ENCODE data around the gene PLEKHG2.
"Not testable (repeated sequence)": the region's sequence is repeated elsewhere in the genome, so short reads cannot be mapped to it uniquely, and the experiment has no call there.

The PLEKHG2 gene

GRCh38 chr19:39446365-39447084 lies 34.1 kb downstream of the PLEKHG2 start:
- no peaks in the 10 kb centered on the region for H3K27me3 ChIP-seq (ENCODE audit: insufficient read depth, low read depth)
- peaks cover 36% of the 10 kb centered on the region for H3K4me1 ChIP-seq (ENCODE audit: low read depth, poor library complexity, severe bottlenecking)
- H3K27ac ChIP-seq: peak overlapping the region; percentile 75; the same call in 1 of the 2 replicates
- H3K4me2 ChIP-seq: peak overlapping the region; percentile 72
- no peak overlapping the region for H3K4me3 ChIP-seq (IDR thresholded peaks at IDR 0.05; ENCODE audit: insufficient read depth, low read depth, low read length)
- no peaks in the 10 kb centered on the region; the same call in none of the 2 replicates for H4K20me1 ChIP-seq (ENCODE audit: insufficient read depth)
- peaks cover 66% of the 10 kb centered on the region for H3K79me2 ChIP-seq (ENCODE audit: insufficient read depth, low read depth)
- H2AFZ ChIP-seq (ENCODE audit: low read depth): no peak overlapping the region
- no peaks in the 10 kb centered on the region for H3K36me3 ChIP-seq (ENCODE audit: insufficient read depth)
- no peak for TF ChIP-seq CTCF (conservative IDR thresholded peaks at IDR 0.05; ENCODE audit: low read depth, low read length)
- H3K9ac ChIP-seq: peak overlapping the region; percentile 73

DNA sequence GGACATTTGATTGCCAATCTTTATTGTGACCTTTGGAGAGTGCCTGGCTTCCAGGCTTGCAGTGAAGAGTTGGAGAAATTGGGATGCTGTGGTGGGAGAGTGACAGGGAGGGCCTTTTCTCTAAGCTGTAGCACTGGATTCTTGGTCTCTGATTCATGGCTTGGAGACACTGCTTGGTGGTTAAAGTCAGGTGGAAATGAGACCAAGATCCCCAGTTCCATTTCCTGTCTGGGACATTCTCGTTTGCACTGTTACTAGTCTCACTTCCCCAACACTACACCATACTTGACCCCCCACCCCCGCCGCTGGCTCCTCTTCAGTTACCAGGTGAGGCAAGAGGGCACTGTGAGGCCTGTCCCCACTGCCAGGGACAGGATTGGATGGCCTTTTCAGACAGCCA lies 35.8 kb downstream of the PLEKHG2 start:
- Histone ChIP-seq H3K4me2 (peak overlapping the region; percentile 72), H3K27ac (peak overlapping the region; percentile 21; the same call in 1 of the 2 replicates), H3K27me3 (ENCODE audit: insufficient read depth, low read depth) (no peaks in the 10 kb centered on the region), H3K4me3 (IDR thresholded peaks at IDR 0.05; ENCODE audit: insufficient read depth, low read depth, low read length) (no peak overlapping the region), H3K9ac (no peak overlapping the region), H3K36me3 (ENCODE audit: insufficient read depth) (peaks cover 3% of the 10 kb centered on the region; the same call in 1 of the 2 replicates), H4K20me1 (ENCODE audit: insufficient read depth) (no peaks in the 10 kb centered on the region; the same call in none of the 2 replicates), H2AFZ (ENCODE audit: low read depth) (no peak overlapping the region), H3K4me1 (ENCODE audit: low read depth, poor library complexity, severe bottlenecking) (peaks cover 36% of the 10 kb centered on the region), H3K79me2 (ENCODE audit: insufficient read depth, low read depth) (peaks cover 78% of the 10 kb centered on the region)
- no peak for TF ChIP-seq CTCF (conservative IDR thresholded peaks at IDR 0.05; ENCODE audit: low read depth, low read length)

DNA sequence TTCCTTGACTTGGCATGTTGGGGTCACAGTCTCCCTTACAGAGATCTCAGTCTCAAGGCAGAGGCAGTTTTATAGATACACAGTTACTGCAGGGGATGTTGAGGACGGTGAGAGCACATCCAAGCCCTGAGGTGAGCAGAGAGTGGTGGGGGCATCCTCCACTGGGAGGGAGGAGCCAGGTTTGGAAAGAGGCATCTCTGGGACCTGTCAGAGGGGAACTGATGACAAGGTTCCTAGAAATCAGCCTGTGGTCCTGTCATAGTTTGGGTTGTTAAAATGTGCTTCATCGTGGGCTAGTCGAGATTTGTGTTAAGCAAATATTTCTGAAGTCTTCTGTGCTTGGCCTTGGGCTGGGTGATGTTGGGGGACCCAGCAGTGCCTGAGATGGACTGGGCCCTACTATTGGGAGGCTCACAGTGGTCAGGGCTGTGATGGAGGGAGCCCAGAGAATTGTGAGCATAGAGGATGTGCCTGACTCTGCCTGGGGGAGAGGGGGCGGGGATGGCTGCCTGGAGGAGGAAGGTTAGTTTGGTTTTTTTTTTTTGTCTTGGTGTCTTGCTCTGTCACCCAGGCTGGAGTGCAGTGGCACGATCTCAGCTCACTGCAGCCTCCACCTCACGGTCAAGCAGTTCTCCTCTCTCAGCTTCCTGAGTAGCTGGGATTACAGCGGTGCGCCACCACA lies 36.8 kb downstream of the PLEKHG2 start:
- no peak for TF ChIP-seq CTCF (conservative IDR thresholded peaks at IDR 0.05; ENCODE audit: low read depth, low read length)
- Histone ChIP-seq H3K27ac (no peak overlapping the region), H3K4me1 (ENCODE audit: low read depth, poor library complexity, severe bottlenecking) (peaks cover 32% of the 10 kb centered on the region), H3K79me2 (ENCODE audit: insufficient read depth, low read depth) (peaks cover 78% of the 10 kb centered on the region), H2AFZ (ENCODE audit: low read depth) (no peak overlapping the region), H3K36me3 (ENCODE audit: insufficient read depth) (peaks cover 4% of the 10 kb centered on the region; the same call in 1 of the 2 replicates), H3K4me2 (no peak overlapping the region; the same call in 1 of the 2 replicates), H3K9ac (no peak overlapping the region), H4K20me1 (ENCODE audit: insufficient read depth) (no peaks in the 10 kb centered on the region; the same call in none of the 2 replicates), H3K27me3 (ENCODE audit: insufficient read depth, low read depth) (no peaks in the 10 kb centered on the region), H3K4me3 (IDR thresholded peaks at IDR 0.05; ENCODE audit: insufficient read depth, low read depth, low read length) (no peak overlapping the region)

- H3K27ac ChIP-seq; H4K20me1 ChIP-seq (ENCODE audit: insufficient read depth); H3K27me3 ChIP-seq (ENCODE audit: insufficient read depth, low read depth); H2AFZ ChIP-seq (ENCODE audit: low read depth); H3K9ac ChIP-seq; H3K4me3 ChIP-seq (IDR thresholded peaks at IDR 0.05; ENCODE audit: insufficient read depth, low read depth, low read length); H3K36me3 ChIP-seq (ENCODE audit: insufficient read depth); H3K4me2 ChIP-seq: not testable (repeated sequence)
- H3K4me1 ChIP-seq (ENCODE audit: low read depth, poor library complexity, severe bottlenecking): peaks cover 30% of the 10 kb centered on the region
- H3K79me2 ChIP-seq (ENCODE audit: insufficient read depth, low read depth): peaks cover 71% of the 10 kb centered on the region
These were observed 38.8 kb downstream of the PLEKHG2 start for GRCh38 chr19:39451257-39451656.

Measured in KMS-11 (cell line).